ENCODE results near the gene FANCI.

FANCI gene

GRCh38 chr15:89206908-89207331, 36.9 kb upstream of the FANCI start:
- TF ChIP-seq CTCF (IDR thresholded peaks at IDR 0.05; ENCODE audit: borderline replicate concordance, insufficient read depth, low read depth, low read length): peak; percentile 99
- no peak overlapping the region for H3K4me3 ChIP-seq (ENCODE audit: low read depth, low read length)

- no peak for TF ChIP-seq CTCF (IDR thresholded peaks at IDR 0.05; ENCODE audit: borderline replicate concordance, insufficient read depth, low read depth, low read length)
Measured at GRCh38 chr15:89208256-89208655, 35.5 kb upstream of the FANCI start.

GRCh38 chr15:89209057-89209456, 34.7 kb upstream of the FANCI start:
- no peak overlapping the region for H3K4me3 ChIP-seq (ENCODE audit: low read depth, low read length)
- no peak for TF ChIP-seq CTCF (IDR thresholded peaks at IDR 0.05; ENCODE audit: borderline replicate concordance, insufficient read depth, low read depth, low read length)

More at GRCh38 chr15:89208256-89208655, 35.5 kb upstream of the FANCI start:
- H3K4me3 ChIP-seq (ENCODE audit: low read depth, low read length): no peak overlapping the region

- no peak overlapping the region for H3K4me3 ChIP-seq (ENCODE audit: low read depth, low read length)
- TF ChIP-seq CTCF (IDR thresholded peaks at IDR 0.05; ENCODE audit: borderline replicate concordance, insufficient read depth, low read depth, low read length): no peak
Measured at GRCh38 chr15:89211678-89212170, 32.1 kb upstream of the FANCI start.

- no peak overlapping the region for H3K4me3 ChIP-seq (ENCODE audit: low read depth, low read length)
- no peak for TF ChIP-seq CTCF (IDR thresholded peaks at IDR 0.05; ENCODE audit: borderline replicate concordance, insufficient read depth, low read depth, low read length)
Measured at GRCh38 chr15:89215627-89216026, 28.2 kb upstream of the FANCI start.

GRCh38 chr15:89217031-89217430, 26.7 kb upstream of the FANCI start:
- H3K4me3 ChIP-seq (ENCODE audit: low read depth, low read length): no peak overlapping the region
- TF ChIP-seq CTCF (IDR thresholded peaks at IDR 0.05; ENCODE audit: borderline replicate concordance, insufficient read depth, low read depth, low read length): no peak

GRCh38 chr15:89217686-89218376, 25.9 kb upstream of the FANCI start:
- no peak overlapping the region for H3K4me3 ChIP-seq (ENCODE audit: low read depth, low read length)
- no peak for TF ChIP-seq CTCF (IDR thresholded peaks at IDR 0.05; ENCODE audit: borderline replicate concordance, insufficient read depth, low read depth, low read length)

Measured in GM12875 (cell line).